Stimulated activated CD8-positive, alpha-beta memory T cell treated with anti-CD3 and anti-CD28 coated beads, Interleukin-2, amount 100 ng/mL, for 48 hours (primary cell): ENCODE data around the gene SDHAF2.
"Not testable (repeated sequence)": the region's sequence is repeated elsewhere in the genome, so short reads cannot be mapped to it uniquely, and the experiment has no call there.

Experiments used
- DNase-seq, 2 donors: peaks; one replicate each; pipeline ENCODE4 v3.0.0-alpha.2; 2020; ENCODE audit warnings: low read depth in 2 of 2

Gene SDHAF2

DNA sequence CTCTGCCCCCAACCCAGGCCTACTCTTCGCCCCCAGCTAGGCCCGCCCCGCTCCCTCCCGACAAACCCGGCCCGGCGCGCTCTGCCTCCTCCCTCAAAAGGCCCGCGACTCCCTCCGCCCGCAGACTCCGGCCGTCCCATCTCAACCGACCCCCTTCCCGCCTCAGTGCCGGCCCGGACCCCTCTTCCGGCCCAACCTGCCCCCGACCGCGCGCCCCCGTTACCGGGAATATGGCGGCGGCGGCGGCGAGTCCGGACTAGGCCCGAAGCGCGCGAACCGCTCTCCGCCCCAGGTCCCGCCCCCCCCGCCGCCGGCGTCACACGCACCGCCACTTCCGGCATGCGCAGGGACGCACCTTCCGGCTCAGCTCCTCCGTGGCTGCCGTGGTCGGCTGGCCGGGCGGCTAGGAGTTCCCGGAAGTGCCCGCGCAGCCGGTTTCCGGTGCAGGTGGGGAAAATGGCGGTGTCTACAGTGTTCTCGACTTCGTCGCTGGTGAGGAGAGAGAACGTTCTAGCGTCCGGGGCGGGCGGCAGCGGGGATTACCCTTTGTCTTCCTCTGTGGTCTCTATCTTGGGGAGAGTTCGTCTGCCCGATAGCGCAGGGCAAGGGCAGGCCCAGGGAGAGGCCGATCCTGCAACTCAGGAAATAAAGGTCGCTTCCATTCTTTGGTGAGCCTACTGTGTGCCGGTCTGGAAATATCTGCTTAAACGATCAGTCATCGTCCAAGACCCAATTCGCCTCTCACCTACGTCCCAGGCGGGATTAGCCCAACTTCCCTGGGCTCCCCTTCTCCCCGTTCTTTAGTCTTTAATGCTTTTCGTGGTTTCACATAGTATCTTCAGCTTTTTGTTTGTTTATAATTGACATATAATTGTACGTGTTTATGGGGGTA is at the start of gene SDHAF2, which contains the start of gene CPSF7:
TSS of gene SDHAF2 (plus strand) at position 434 of the 892 bp plus-strand sequence. CDS start at position 457, 23 bp downstream.
TSS of gene CPSF7 (minus strand) at position 285 of the 892 bp plus-strand sequence. CDS start 740 bp downstream, outside the sequence.
- peak; percentile 98 for DNase-seq

DNA sequence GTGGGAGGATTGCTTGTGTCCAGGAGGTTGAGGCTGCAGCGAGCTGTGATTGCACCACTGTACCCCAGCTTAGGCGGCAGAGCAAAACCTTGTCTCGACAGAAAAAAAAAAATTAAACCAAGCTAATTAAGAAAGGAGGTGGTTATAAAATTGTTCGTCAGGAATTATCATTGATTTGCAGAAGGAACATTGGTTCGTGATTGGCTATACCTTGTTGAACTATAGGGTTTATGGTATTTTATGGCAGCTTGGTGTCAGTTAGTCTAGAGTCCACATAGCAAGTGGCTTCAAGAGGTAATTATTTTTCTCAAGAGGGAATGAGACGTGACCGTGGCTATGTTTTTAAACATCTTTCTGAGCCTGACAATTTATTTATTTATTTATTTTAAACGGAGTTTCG is 49.0 kb upstream of the SDHAF2 start:
- DNase-seq: no peak

GRCh38 chr11:61383859-61384258 is 46.1 kb upstream of the SDHAF2 start:
- not testable (repeated sequence) for DNase-seq

DNA sequence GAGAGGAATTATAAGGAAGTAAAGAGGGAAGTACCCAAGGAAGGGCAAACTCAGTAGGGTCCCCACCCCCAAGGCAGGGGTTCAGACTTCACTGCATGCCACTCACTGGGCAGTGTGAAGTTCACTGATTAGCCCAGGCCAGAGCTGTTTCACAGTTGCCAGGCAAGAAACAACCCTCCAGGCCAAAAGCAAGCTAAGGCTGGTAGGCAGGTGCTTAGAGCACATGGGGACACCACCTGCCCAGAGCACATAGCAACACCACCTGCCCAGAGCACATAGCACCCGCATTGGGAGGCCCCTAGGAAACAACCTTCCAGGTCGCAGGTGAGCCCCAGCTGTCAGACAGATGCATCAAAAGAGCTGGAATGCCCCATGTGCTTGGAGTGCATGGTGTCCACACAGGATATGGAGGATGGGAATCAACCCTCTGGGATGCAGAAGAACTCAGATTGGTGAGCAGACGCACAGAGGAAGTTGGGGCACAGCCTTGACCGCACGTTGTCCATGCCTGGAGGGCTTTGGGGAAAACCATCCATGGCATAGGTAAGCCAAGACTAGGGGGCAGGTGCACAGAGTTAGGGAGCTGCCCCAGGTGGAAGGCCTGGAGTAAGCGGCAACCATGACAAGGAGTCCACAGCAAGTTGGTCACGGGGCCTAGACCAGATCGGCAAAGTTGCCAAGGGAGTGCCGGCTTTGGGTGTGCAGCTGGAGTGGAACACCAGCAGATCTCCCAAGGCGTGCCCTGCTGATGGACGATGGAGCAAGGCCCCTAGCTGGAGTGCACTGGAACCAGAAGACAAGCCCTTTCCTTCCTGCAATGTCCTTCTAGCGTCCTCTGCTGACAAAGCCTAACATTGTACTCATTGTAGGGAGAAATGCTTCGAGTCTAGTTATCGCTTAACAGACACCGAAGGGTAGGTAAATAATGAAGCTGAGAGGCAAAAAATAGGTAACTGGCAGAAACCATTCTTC is 45.4 kb upstream of the SDHAF2 start:
- DNase-seq: no peak

DNA sequence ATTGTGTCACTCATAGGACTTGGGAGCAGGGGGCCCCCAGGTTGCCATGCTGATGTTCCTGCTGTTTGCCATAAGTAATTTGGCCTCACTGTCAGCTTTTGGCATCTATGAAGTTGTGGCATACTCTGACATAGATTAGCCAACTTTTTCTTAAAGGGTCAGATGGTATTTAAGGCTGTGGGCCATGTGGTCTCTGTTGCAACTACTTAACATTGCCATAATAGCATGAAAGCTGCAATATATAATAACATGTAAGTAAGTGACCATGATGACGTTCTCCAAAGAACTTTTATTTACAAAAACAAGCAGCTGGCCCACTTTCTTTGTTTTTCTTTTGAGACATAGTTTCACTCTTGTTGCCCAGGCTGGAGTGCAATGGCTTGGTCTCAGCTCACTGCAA is 39.8 kb upstream of the SDHAF2 start:
- no peak for DNase-seq

GRCh38 chr11:61392981-61393595 is 36.8 kb upstream of the SDHAF2 start:
- DNase-seq: no peak

DNA sequence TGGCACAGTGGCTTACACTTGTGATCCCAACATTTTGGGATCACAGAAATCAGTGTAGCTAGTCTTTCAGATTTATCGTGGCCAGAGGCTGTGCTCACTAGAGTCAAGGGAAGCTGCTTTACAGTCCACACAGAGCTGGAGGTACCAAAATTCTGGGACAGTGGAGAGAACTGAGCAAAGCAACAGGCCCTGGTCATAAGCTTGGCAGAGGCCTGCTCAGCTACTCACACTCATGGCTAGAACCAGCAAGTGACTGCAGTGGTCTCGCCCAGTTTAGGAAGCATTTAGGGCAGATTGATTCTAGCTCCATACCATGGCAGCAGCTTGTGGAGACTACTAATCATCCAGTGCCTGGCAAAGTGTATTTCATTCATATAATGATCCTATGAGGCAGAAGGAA is 28.8 kb upstream of the SDHAF2 start:
- DNase-seq: no peak

GRCh38 chr11:61401573-61401972 is 28.4 kb upstream of the SDHAF2 start:
- no peak for DNase-seq

DNA sequence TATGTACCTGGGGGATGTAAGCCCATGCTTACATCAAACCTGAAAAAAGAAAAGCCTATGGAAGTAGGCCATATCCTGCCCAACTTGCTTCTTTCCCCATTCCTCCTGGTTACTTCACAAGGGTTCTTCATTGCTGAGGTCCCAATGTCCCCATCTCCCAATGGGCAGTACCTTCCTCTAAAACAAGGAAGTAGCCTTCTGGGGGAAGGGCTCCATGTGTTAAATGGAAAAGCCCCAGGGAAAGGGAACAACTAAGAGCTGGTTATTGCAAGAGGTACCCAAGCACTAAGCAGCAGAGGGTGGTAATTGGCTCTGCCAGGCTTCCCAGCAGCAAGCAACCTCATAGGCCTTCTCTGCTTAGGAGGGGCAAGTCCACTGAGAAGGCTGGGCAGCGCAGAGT is 26.3 kb upstream of the SDHAF2 start:
- DNase-seq: no peak

GRCh38 chr11:61404103-61404502 is 25.8 kb upstream of the SDHAF2 start:
- no peak for DNase-seq

DNA sequence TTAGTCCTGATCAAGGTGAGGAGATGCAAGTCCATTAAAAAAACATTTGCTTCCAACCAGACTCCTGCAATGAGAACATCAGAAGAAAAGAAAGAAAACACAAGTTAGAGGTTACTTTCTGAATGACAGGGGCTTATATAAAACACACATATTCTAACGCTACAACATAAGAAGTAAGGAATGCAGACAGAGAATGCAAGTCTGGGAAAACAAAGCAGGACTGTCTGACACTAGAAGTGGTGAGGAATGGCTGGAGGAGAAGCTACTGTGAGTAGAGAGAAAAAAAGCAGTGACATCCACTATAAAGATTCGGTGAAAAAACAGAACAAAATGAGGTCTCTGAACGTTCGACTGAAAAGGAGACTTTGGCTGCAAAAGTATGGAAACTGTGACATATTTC is 25.3 kb upstream of the SDHAF2 start:
- DNase-seq: no peak

- DNase-seq: no peak
Measured at GRCh38 chr11:61406067-61406466, 23.9 kb upstream of the SDHAF2 start.

DNA sequence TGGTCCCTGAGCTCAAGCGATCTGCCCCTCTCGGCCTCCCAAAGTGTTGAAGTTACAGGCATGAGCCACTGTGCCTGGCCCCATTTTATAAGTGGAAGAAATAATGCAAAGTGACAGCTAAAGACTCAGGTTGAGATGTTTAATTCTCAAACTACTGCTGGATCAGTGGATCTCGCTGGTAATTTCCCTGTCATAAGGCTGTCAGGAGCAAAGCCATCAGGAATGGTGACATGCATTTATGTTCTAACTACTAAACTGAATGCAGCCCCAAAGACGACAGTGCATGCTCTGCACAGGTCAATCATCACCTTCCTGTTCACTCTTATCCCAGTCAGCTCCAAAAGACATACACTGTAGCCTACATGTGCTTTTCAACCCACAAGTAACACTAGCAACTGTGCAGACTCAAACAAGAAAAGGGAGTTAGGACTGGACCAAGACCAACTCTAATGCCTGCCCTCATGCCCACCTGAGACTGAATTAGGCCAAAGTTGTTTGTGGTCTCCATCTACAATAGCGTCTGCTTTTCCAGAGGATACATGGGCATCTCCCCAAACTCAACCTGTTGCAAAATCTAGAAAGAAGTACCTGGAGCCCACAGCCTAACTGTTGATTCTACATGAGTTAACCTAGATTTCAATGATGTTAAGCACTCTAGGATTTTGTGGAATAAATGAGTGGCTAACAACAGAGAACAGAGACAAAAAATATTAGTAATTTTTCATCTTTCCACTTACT is 22.8 kb upstream of the SDHAF2 start:
- DNase-seq: no peak

- DNase-seq: no peak
Measured at GRCh38 chr11:61411589-61411988, 18.3 kb upstream of the SDHAF2 start.

- DNase-seq: no peak
Measured at GRCh38 chr11:61413496-61413895, 16.4 kb upstream of the SDHAF2 start.

DNA sequence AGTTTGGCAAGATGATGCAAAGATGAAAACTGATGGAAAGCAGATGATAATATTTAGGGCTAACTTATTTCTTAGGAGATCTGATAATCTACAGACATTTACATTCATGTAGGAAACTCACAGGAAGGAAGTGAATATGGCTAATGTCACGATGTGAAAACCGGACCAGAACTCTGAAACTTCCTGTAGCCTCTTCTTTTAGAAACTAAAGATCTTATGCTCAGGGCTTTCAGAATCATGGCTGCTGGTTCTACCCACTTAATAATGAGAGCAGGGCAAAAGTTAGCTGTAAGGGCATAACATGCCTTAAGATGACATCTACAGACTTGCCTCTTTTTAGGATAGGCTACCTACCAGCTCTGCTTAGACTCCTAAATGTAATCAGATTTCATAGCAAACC is 15.4 kb upstream of the SDHAF2 start:
- DNase-seq: no peak

- no peak for DNase-seq
Measured at GRCh38 chr11:61415381-61415780, 14.5 kb upstream of the SDHAF2 start.

- DNase-seq: no peak
Measured at GRCh38 chr11:61416941-61417340, 13.0 kb upstream of the SDHAF2 start.

DNA sequence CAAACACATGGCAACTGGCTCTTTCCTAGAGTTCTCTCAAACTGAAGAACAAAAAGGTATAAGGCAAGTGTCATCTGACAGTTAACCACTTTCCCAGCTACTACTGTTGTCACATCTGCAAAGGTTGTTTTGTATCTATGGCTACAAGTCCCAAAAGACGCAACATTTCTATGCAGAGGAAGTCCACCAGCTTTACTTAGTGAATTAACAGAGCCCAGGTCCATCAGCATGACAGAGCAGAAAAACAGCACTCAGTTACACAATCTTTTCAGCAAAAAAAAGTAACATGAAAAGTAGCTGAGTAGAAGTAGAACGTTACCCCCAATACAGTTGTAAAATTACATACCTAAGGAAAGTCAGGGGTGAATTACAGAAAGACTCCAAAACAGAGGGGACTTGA is 12.3 kb upstream of the SDHAF2 start:
- DNase-seq: no peak

- no peak for DNase-seq
Measured at GRCh38 chr11:61418136-61418535, 11.8 kb upstream of the SDHAF2 start.

GRCh38 chr11:61422226-61422625 is 7.7 kb upstream of the SDHAF2 start:
- DNase-seq: no peak
